Myocyte (in vitro differentiated cells): ENCODE measurements around the gene ACTR1A. TPM values are rescaled to one million over a fixed set of nuclear protein-coding genes. Genes with fewer than 3 reads are reported as not detected.
"Not testable (repeated sequence)": the region's sequence is repeated elsewhere in the genome, so short reads cannot be mapped to it uniquely, and the experiment has no call there.

Experiments
- DNase-seq: peaks from one replicate; pipeline ENCODE4 v3.0.0-alpha.2; 2012; ENCODE audit warnings: low read depth
- total RNA-seq: library from RNA; depleted of rRNA; stranded (reverse); fragments of >200 nt; gene quantifications from 2 replicates; pipeline ENCODE4 v1.2.3, GENCODE V29; 2014

Gene ACTR1A
- total RNA-seq, 1 donor from 2014 or later, result 206 TPM

DNA sequence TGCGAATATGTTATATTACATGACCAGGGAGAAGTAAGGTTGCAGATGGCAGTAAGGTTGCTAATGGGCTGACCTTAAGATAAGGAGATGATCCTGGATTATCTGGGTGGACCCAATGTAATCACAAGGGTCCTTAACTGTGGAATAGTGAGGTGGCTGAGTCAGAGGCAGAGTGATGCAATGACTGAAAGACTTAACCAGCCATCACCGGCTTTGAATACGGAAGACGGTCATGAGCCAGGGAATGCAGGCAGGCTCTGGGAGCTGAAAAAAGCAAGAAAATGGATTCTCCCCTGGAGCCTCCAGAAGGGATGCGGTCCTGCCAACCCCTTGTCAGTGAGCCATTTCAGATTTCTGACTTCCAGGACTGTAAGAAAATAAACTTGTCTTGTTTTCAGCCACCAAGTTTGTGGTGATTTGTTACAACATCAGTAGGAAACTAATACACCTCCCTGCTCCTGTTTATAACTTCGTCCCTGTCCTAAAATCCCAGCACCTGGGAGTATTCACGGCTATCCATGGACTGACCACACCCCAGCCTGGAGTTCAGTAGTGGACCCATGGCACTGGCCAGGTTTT is 46.5 kb downstream of the ACTR1A start:
- peak; percentile 45 for DNase-seq

DNA sequence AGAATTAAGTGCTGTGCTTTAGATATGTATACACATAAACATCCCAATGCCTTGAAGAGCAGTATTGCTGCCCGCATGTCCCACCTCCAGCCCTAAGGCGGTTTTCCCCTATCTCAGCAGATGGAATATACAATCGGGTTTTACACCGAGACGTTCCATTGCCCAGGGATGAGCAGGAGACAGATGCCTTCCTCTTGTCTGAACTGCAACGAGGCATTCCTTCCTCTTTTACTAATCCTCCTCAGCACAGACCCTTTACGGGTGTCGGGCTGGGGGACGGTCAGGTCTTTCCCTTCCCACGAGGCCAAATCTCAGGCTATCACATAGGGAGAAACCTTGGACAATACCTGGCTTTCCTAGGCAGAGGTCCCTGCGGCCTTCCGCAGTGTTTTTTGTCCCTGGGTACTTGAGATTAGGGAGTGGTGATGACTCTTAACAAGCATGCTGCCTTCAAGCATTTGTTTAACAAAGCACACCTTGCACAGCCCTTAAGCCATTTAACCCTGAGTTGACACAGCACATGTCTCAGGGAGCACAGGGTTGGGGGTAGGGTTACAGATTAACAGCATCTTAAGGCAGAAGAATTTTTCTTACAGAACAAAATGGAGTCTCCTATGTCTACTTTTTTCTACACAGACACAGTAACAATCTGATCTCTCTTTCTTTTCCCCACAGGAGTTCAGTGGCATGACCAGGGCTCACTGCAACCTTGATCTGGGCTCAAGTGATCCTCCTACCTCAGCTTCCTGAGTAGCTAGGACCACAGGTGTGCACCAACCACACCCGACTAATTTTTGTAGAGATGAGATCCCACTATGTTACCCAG is 47.6 kb downstream of the ACTR1A start:
- DNase-seq, result not testable (repeated sequence)

DNA sequence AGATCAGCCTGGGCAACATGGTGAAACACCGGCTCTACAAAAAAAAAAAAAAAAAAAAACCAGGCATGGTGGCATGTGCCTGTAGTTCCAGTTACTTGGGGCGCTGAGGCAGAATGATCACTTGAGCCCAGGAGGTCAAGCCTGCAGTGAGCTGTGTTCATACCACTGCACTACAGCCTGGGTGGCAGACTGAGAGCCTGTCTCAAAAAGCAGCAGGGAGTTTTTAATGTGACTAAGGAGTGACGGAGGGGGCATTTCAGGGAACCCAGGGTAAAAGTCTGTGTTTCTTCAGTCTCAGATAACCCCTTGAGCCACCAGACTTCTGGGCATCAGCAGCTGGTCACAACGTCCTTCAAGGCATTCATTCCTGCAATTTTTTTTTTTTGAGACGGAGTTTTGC is 49.0 kb downstream of the ACTR1A start:
- DNase-seq, result no peak

DNA sequence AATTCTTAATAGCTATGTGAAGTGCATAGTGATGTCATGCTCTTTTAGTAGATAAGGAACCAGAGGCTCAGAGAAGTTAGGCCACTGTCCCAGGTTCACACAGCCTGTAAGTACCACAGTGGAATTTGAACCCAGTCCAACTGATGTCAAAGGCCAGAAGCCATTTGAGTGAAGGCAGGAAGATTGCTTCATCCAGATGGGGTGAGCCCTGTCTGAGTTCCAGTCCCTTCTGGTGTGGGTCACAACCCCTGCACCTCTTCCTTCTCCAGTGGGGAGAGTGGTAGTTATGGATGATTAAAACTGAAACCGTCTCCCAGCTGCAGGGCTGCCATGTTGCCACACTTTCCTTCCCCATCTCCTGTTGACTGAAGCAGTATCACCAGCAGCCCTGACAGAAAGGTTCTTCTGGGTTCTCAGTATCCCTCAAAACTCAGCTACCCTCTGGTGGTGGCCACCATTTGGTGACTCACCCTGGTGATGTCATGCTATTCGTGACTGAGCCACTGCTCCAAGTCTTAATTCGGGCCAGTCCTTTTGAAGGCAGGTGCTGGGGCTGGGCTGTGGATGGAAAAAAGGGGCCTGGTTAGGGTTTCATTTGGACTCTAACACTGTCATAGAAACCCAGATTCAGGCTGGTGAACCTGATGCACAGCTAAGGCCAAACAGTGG is 49.7 kb downstream of the ACTR1A start:
- peak; percentile 95 for DNase-seq

DNA sequence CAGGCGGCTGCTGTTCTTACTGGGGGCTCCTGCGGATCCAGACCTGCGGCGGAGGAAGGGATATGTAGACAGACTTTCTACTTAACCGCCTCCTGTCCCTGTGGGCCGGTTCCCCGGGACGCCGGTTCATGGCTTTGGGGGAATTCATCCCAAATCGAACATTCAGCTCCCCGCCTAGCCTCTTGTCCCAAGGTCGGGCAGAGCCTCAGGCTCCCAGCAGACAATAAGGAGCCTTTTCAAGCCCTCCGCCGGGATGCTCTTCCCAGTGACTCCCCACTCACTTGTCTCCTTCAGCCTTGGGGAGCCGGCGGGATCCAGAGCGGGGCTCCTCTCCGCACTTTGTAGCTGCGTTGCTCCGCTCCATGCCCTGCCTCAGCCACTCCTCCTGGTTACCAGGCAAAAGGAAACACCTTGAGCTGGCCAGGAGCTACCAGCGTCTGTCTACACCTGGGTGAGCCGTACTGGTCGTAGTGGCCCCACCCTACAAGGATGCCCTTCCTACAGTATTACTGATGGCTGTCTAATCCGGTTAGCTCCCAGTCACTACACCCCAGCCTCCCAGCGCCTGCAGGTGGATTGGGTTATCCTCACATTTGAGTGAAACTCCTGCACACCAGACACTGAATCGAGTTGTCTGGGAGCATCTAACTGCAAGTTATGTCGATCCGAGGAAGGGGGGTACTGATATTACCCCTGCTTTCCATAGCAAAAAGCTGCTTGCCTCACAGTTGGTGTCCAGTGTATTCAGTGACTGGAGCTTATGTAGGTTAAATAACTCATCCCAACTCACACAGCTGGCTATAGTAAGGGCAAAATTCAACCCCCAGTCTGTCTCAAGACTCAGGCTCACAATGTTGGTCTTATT is 51.2 kb downstream of the ACTR1A start, which contains the start of gene C10orf95:
TSS of gene C10orf95 (minus strand) at position 439 of the 865 bp plus-strand sequence. CDS start 450 bp downstream, outside the sequence.
- no peak for DNase-seq

DNA sequence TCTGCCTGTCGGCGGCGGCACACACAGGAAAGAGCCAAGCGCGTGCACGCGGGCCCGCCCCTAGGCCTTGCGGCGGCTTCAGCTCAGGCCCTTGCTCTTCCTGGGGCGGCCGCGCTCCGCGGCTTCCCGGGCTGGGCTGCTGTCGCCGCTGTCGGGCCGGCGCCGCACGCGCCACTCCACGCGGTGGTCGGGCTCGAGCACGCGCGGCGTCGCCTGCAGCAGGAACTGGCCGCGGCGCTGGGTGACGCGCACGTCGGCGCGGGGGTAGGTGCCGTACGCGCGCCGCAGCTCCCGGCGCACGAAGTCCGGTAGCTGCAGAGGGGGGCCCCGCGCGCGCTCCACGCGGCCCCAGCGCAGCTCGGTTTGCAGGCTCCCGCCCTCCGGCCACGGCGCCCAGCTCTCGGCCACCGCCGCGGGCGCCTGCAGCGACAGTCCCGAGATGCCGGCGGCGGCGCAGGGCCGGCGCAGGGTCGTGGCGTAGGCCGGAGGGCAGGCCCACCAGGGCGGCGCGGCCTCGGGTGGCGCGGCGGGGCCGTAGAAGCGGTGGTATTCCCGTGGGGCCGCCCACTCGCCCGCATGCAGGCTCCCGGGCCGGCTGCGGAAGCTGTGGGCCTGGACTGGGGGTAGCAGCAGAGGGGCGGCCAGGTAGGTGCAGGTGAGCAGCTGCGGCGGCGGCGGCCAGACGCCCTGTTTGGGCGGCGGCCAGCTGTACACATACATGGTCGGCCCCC is 52.0 kb downstream of the ACTR1A start:
- peak; percentile 80 for DNase-seq

DNA sequence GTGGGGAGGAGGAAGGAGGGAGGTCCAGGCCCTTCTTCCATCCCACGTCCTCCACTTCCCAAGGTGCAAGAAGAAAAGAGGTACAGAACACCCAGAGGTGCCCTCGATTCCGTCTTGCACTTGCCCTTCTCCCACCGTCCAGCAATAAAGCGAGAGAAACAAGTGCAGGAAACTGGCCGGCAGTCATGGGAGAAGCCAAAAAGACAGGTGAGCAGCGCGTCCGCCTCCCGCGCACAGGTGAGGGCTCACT is 52.5 kb downstream of the ACTR1A start:
- DNase-seq, result no peak

DNA sequence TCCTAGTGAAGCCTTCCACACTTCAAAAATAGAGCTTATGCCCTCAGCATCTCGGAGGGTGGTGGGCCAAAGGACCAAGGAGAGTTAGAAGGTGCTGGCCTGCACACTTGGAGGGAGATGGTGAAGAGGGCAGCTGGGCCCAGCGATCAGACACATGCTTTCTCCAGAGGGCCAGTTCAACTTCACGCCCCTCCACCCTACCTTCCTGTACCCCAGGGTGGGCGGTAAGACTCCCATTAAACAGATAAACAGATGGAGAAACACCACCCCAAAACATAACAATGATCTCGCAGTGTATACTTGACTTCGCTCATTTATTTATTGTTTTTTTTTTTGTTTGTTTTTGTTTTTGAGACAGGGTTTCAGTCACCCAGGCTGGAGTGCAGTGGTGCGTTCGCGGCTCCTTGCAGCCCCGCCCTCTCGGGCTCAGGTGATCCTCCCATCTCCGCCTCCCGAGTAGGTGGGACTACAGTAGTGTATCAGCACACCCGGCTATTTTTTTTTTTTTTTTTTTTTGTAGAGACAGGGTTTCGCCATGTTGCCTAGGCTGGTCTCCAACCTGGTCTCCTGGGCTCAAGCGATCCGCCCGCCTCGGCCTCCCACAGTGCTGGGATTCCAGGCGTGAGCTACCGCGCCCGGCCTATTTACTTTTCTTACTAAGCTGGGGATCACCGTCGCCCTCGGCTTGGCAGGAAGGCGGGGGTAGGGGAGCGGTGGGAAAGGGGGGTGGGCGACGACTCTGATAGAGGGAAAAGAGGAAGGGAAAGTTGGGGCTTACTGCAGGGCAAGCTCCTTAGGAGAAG is 53.0 kb downstream of the ACTR1A start:
- DNase-seq, result no peak

DNA sequence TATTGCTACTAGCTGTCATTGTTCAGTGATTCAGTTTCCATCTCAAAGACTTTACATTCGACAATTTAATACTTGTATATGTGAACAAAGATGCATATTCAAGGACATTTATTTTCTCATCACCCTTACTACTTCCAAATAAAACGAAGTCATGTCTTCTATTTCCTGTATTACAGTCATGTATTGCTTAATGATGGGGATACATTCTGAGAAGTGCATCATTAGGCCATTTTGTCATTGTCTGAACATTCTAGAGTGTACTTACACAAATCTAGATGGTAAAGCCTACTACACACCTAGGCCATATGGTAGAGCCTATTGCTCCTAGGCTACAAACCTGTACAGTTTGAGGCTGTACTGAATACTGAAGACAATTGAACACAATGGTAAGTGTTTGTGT is 57.7 kb downstream of the ACTR1A start:
- no peak for DNase-seq

DNA sequence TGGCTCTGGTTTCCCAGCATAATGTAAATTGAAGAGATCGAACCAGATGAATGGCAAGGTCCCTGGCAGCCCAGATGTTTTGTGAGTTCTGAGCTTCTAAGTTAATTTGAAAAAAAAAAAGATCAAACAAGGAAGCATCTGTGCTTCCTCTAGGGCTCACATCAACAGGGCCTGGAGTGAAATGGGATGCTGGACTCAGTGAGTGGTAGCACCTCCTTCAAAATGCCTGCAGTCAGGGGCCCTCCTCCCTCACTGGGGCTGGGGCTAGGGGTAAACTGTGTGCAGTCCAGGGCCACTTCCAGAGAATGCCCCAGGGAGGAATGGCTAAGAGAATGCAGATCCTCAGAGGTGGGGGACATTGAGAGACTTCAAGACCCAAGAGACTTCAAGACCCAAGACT is 64.1 kb downstream of the ACTR1A start:
- no peak for DNase-seq

DNA sequence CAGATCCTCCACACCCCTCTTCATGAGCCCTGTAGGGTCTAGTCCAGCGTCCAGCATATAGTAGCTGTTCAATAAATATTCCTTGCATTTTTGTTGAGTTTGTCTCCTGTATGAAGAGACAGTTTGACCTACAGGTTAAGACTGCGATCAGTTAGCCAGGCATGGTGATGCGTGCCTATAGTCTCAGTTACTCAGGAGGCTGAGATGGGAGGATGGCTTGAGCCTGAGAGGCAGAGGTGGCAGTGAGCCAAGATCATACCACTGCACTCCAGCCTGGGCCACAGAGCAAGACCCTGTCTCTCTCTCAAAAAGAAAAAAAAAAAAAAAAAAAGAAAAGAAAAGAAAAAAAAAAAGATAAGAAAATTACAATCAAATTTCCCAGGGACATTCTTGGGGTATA is 65.0 kb downstream of the ACTR1A start:
- no peak for DNase-seq

DNA sequence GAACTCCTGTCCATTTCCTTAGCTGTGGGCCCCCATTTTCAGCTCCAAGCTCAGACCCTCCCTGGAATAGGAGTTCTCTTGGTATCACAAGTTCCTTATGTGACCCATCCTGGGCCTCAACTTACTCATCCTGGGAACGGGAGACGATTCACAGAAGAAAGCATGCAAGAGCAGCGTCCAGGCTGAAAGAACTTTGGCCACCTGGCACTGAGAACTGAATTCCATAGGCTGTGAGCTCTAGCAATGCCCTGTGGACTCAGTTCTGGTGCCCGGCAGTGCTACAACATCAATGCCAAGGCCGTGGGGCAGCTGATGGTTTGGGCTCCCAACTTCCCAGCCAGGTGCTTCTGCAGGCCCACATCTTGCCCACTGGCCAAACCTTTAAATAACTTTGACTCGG is 66.2 kb downstream of the ACTR1A start:
- DNase-seq, result no peak

DNA sequence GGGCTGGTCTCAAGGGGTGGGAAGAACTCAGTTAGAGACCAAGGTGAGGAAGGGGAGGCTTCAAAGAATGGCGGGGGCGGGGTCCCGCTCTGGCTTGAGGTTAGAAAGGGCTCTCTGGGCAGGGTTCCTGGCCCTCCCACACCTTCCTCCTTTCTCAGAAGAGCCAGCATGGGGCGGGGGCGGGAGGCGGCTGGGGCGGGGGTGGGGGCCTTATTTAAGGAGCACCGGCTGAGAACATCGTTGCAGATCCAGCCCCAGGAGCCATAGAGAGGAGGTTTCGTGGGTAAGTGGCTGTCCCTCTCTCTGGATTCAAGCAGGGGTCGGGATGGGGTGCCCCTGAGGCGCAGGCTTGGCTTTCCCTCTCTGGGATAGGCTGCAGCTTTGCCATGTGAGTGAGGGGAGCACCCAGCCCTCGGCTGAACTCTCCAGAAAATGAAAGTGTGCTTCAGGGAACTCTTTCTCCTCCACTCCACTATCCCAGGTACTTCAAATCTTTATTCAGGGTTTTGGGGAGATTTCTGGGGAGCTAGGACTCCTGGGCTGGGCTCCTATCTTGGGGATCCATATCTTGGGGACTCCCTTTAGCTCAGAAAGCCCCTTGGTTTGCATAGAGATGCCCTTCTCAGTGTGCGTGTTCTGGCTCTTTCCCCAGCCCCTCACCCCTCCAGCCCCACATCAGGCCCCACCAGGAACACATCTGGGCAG is 66.8 kb downstream of the ACTR1A start:
- no peak for DNase-seq

DNA sequence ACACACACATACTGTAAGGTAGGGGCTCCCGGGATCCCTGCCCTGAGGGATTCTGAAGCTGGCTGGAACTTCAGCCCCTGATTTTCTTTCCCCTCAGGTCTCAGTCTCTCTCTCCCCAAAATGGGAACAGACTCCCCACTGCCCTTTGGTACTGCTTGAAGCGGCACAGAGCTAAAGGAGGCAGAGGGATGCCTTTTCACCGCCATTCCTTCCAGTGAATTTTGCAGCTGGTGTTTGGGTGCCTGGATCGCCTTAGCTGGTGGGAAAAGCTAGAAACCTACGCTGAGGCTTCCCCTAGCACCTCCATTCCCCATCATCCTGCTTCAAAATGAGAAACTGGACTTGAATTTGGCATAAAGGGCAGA is 67.4 kb downstream of the ACTR1A start:
- DNase-seq, result no peak

DNA sequence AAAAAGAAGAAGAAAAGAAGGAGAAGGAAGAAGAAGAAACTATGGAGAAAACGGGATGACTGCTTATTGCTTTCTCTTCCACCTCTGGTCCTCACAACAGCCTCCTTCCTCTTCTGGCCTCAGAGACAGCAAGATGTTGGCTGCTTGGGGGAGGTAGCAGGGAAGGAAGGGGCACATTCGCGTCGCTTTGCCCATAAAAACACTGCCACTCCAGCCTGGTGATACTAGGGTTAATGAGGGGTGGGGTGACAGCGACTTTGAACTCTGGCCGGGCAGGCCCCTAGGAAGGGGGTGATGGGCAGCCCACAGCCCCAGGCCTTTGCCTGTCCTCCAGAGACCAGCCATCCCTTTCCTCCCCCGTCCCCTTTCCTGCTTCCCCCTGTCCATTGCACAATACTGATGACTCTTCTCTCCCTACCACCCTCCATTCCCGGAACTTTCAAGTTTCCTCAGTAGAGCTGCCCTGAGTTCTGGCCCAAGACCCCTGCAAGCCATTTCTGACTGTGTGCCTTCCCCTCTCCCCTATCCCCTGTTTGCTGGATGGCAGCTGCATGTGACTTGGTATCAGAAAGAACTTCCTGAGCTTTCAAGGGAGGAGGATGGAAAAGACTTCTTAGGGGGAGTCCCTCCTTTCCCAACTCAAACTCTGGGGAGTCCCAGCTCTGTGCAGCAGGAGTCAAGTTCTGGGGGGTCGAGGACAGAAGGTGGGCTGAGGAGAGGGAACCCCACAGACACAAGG is 67.9 kb downstream of the ACTR1A start:
- no peak for DNase-seq

DNA sequence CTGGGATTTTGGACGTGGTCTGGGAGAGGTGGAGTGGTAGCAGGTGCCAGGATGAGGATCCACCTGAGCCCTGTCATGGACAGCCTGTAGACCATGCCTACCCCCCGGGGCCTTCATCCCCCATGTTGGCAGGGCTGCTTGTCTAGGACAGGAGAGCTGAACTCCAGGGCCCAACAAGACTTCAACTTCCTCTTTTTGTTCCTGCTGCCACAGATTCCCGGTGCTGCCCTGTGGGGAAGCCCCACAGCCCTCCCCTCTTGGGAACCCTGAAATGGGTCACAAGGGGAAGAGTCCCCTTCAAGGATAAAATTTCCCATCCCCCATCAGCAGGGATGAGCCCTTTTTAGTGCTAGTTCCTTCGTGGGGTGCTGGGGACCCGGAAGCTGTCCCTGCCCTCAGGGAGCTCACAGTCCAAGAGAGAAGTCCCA is 68.9 kb downstream of the ACTR1A start:
- DNase-seq, result no peak

DNA sequence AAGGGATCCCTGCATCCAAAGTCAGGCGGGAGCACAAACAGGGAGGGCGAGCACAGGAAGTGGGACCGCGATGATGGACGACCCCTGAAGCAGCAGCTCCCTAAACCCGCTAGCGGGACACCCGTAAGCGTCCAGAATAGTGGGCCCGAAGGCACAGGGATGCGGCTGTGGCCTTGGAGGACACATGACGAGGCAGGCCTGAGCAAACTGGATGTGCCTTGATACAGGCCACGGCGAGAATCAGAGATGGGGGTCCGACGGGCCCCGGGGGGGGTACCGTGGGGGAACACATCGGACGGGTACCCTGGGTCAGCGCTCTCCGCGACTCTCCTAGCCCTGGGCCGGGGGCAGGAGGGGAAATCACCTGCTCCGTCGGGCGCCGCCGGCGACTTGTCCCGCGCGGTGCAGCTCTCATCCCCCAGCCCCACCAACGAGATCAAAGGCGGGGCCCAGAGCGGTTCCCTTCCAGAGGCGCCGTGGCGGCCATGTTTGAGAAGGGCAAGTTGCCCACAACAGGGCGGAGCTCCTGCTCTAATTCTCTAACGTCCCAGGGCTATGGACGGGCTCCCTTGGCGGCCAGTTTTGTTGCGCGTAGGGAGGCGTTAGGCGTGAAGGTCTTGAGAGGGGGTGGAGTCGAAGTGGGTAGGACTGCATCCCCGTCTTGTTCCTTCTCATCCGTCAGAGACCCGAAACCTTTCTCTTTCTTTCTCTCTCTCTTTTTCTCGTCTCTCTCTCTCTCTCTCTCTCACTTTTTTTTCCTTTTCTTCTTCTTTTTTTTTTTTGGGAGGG is 70.2 kb downstream of the ACTR1A start, which contains the start of gene CUEDC2:
TSS of gene CUEDC2 (minus strand) at position 413 of the 789 bp plus-strand sequence. CDS start 7,386 bp downstream, outside the sequence.
- peak; percentile 98 for DNase-seq
